GM21423 (cell line): ENCODE data around the gene SPINDOC.
"Not testable (repeated sequence)": the region's sequence is repeated elsewhere in the genome, so short reads cannot be mapped to it uniquely, and the experiment has no call there.

Source experiments
- ATAC-seq: cut with Tn5 transposase; IDR thresholded peaks from one replicate; pipeline ENCODE4 v1.9.1; 2021; ENCODE audit warnings: mild to moderate bottlenecking, moderate library complexity; ENCODE audit not compliant: unreplicated experiment

Gene SPINDOC

GRCh38 chr11:63785823-63786222, 27.4 kb upstream of the SPINDOC start:
- ATAC-seq = no peak

DNA sequence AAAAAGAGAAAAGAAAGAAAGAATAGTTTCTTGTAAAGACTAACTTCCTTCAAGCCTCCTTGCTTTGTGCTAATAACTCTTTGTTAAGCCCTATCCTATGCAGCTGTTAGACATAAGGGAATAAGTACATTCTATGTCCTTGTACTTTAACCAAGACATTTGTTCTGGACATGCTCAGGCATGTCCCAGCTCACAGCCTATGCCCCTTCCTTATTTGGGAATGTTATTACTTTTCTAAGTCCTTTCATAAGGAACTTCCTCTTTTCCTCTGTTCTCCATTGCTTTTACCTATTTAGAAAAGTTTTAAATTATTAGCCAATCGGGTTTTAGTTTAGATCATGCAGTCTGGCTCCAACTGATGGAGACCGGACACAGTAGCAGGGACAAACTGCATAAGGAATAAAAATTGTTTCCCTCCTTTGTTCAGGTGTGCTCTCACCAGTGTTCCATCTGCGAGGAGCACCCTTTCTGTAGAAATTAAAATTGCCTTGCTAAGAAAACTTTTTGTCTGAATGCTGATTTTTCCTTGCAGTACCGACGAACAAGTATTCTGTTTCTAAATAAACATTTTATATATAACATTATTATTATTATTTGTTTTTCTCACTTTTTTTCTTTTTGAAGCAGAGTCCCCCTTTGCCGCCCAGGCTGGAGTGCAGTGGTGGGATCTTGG, 21.6 kb upstream of the SPINDOC start:
- ATAC-seq = no peak

DNA sequence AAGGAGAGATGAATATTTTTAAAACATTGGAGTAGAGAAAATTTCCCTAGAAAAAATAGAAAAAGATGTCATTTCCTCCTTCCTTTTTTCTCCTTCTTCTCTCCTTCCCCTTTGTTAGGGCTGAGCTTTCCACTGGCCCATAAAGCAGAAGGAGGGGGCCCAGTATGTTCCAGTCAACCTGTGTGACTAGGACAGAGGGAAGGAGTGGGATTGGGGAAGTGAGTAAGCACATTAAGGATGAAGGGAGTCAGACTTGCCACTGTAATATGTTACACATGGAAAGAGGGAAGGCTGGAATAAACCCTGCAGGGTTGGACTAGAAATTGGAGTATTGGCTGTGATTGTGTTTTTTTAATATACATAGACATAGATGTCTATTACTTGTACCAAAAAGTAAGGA, 20.1 kb upstream of the SPINDOC start:
- no peak for ATAC-seq

GRCh38 chr11:63795066-63795465, 18.2 kb upstream of the SPINDOC start:
- no peak for ATAC-seq

GRCh38 chr11:63800921-63801320, 12.3 kb upstream of the SPINDOC start:
- no peak for ATAC-seq

DNA sequence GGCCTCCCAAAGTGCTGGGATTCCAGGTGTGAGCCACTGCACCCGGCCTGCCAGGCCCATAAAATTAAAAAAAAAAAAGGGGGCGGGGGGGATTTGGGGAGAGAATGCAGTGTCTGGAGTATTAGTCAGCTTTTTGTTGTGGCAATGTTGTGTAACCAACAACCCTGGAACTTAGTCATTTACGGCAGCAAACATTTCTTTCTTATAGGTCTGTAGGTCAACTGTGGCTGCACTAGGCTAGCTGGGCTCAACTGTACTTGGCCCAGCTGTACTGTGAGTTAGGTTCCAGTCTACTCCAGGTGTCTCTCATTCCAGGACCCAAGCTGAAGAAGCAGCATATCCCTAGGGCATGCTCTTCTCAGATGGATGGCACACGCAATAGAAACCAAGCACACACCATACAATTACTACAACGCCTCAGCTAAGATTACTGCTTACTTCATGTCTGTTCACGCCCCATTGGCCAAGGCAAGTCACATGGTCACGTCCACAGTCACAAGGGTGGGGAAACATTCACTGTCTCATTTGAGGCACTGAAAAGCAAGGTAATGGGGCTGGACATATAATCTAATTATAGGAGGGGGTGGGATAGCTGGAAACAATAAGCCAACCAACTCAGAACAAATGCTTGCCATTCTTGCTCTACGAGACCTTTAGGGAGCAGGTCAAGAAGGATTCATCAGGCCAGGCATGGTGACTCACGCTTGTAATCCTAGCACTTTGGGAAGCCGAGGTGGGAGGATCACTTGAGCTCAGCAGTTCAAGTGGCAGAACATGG, 10.4 kb upstream of the SPINDOC start:
- no peak for ATAC-seq

DNA sequence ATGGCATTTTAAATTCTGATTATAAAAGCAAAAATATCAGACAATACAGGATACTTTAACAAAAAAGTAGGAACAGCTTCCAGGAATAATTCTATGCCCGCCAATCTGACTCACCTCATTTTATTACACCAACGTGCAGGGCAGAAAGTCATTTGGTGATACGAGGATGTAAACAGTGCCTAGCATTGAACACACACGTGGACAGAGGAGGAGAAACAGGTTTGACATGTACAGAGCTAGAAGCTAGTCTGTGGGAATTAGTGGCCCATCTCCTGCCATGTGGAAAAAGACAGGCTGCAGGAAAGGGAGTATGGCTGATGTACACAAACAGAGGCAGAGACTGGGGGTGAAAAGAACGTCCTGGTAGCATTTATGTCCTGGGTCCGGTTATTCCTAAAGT, 9.0 kb upstream of the SPINDOC start:
- no peak for ATAC-seq

- no peak for ATAC-seq
Measured at GRCh38 chr11:63805844-63806415, 7.3 kb upstream of the SPINDOC start.

- not testable (repeated sequence) for ATAC-seq
Measured at GRCh38 chr11:63810383-63810782, 2.9 kb upstream of the SPINDOC start.

- no peak for ATAC-seq
Measured at GRCh38 chr11:63811522-63811921, 1.7 kb upstream of the SPINDOC start.

DNA sequence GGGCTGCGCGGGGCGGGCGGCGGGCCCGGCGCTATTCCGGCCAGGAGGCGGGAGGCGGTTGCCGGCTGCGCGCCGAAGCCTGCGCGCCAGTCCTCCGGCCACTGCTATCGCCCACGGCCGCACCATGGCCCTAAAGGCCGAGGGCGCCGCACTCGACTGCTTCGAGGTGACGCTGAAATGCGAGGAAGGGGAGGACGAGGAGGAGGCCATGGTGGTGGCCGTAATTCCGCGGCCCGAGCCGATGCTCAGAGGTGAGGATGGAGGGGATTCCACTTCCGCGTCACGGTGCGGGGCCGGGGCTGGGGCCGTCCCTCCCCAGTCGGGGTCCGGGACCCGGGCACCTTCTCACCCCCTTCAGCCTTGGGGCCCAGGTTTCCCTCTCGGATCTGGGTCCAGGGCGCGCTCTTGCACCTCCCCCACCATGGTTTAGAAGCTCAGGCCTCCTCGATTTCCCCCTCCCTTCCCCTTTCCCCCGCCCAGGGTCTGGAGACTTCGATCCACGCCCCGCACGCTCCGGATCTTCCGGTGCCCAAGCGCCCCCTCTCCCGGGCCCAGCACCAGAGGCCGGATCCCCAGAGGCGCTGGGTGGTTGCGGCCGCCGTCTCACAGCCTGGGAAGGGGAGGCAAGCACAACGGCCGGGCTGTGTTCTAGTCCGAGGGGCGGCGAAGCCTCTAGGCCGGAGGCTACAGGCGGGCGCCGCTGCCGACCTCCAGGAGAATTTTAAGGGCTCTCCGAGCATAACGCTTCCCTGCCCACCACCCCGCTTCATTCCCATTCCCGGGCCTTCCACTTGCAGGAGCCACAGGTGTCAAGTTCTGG, 517 bp downstream of the SPINDOC start:
- ATAC-seq = peak; percentile 32

DNA sequence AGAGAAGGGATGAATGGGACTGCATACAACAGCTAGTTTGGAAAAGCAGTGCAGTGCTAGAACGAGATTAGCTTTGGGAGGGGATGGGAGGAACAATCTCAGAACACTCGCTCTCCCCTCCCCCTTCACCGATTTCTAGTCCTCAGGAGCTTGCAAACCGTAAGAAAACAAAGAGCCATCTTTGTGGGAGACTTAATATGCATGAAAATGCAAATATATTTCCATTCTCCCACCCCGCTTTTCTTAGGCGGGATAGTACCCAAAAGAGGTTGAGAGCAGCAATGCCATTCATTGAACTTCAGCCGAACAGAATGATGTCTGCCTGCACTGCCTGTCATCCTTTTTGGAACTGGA, 1.1 kb downstream of the SPINDOC start:
- no peak for ATAC-seq

DNA sequence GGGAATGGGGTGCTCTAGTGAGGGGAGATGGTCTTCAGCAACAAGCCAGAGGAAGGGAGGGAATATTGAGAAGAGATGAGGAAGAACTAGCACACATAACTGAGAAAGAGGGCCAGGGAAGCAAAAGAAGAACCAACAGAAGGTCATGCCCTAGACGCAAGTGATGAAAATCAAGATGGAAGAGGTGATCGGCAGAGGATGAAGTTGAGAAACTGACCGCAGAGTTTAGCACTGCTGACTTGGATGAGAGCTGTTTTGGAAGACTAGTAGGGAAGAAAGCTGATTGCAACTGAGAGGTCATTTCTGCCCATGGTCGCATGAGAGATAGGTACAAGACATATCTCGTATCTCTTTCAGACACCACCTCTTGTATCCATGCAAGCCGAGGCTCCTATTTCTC, 2.9 kb downstream of the SPINDOC start:
- no peak for ATAC-seq

DNA sequence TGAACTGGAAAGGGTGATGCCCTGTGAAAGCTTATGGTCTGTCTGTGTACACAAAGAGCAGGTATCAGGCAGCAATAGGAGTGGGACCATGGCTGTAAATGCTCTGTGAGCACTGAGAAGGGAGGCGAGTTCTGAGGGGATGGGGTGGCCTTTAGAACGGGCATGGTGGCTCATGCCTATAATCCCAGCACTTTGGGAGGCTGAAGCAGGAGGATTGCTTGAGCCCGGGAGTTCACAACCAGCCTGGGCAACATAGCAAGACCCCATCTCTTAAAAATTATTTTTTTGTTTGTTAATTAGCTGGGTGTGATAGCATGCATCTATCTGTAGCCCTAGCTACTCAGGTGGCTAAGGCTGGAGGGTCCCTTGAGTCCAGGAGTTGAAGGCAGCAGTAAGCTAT, 3.5 kb downstream of the SPINDOC start:
- no peak for ATAC-seq

DNA sequence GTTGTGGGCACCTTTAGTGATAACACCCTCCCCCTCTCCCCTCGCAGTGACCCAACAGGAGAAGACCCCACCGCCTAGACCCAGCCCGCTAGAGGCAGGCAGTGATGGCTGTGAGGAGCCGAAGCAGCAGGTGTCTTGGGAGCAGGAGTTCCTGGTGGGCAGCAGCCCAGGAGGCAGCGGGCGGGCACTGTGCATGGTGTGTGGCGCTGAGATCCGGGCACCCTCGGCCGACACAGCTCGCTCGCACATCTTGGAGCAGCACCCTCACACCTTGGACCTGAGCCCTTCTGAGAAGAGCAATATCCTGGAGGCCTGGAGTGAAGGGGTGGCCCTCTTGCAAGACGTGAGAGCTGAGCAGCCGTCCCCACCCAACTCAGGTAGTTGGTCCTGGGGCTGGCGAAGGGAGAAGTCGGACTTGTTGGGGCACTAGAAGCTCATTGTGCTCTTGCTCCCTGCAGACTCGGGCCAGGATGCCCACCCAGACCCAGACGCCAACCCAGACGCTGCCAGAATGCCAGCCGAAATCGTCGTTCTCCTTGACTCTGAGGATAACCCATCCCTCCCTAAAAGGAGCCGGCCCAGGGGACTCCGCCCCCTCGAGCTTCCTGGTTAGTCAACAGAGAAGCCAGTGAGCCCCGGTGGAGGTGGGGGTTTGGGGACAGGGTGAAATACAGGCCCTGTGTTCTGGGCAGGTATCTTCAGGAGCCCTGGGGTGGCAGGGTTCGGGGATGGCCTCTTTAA, 4.7 kb downstream of the SPINDOC start:
- no peak for ATAC-seq

- no peak for ATAC-seq
Measured at GRCh38 chr11:63818609-63819008, 5.4 kb downstream of the SPINDOC start.

DNA sequence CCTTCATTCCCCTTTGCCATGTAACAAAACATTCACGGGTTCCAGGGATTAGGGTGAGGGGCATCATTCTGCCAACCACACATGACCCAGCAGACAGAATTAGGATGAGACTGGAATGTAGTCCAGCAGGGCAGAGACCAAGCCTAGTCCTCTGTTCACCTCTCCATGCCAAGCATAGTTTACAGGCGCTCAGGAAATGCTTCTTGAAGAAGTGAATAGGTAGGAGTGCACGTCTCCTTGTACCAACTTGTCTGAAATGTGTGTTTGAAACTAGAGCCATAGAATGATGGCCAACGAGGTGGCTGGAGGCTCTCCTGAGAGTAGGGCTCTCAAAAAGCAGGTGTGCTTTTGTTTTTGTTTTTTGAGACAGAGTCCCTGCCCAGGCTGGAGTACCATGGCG, 8.2 kb downstream of the SPINDOC start:
- ATAC-seq = no peak

DNA sequence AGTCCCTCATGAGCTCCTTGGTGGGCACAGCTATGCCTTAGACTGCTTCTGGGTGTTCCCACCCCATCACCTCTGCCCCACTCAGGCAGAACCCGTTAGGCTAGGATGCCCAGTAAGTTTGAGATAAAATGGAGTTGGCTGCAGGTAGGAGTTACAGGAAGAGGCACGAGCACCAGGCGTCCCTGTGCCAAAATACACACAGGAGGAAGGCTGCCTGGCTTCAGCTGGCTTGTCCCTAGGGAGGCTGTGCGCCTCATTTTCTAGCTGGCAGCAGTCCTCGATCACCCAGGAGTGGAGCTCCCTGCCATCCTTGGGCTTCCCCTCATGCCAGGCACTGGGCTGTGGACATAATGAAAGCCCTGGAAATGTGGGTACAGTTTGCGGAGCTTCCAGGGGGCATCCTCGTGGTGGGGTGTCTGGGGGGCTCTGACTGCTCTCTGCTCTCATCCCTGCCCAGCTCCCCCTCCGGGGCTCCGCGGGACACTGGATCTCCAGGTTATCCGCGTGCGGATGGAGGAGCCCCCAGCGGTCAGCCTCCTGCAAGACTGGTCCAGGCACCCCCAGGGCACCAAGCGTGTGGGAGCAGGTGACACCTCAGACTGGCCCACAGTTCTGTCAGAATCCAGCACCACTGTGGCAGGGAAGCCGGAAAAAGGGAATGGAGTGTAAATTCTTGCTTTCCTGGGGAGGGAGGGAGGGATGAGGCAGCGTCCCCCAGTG, 13.4 kb downstream of the SPINDOC start:
- no peak for ATAC-seq

DNA sequence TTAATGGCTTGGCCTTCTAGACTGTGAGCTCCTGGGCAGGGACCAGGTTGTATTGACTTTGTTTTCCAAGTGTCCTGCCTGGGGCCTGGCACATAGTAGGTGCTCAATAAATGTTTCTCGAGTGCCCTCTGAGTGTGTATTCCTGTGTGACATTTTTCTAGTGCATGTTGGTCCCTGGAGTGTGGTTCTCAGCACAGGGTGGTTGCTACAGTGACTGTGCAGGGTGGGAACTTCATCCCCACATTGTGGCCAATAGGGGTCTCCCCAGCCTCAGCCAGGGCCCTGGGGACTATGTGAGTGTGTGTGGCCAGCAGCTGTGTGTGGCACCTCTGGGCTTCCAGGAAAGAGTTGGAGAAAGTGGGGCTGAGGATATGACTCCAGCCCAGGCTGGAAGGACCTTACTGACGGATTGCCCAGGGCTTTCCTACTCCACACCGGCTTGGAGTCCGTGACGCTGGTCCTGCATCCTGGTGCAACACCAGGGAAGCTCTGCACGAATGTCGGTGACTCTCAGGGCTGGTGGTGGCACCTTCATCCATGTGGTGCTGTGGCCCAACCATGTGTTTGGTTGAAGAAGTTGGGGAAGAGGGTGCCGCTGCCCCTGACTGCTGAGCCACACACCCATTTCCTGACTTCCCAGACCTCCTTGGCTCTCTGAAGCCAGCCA, 16.7 kb downstream of the SPINDOC start:
- no peak for ATAC-seq

DNA sequence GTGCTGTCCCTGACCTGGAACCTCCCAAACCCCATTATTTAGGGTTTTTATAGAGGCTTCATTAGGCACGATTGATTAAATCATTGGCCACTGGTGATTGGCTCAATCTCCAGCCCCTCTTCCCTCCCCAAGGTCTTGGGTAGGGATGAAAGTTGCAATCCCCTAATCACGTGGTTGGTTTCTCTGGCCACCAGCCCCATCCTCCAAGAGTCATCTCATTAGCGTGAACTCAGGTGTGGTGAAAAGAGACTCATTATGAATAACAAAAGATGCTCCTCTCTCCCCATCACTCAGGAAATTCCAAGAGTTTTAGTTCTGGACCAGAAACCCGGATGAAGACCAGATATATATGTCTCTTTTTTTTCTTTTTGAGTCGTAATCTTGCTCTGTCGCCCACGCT, 18.1 kb downstream of the SPINDOC start:
- no peak for ATAC-seq
